ENCODE results near the gene ABCD3.

Gene ABCD3

DNA sequence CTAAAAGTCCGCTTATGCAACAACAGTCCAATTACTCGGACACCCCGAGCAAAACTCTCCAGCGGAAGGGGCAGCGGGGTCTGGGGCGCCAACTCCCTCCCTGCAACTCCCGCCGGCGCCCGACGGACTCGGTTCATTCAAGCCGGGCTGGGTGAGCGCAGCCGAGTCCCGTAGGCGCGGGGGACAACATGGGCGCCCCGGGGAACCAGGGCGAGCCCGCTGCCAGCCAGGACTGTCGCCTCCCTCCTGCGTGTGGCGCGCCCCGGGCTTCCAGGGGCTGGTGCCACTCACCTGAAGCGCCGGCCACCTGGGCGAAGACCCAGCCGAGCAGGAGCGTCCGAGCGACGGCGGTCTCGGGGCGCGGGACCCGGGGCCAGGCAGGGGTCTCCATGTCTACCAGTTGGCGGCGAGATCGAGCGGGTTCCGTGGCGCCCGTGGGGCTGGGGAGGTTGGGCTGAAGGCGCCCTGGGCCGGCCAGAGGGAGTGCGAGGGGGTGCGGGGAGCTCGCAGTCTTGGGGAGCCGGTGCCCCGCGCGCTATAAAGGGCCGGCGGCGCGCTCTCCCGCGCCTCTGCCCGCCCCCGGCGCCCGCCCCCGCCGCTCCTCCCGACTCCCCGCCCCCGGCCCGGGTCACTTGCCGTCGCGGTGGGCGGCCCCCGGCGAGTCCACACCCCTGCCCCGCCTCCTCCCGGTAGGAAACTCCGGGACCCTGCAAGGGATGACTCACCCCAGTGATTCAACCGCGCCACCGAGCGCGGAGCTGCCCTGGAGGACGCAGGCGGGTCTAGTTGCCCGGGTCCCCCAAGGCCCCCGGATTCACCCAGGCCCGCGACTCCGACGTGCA lies 123.3 kb downstream of the ABCD3 start, which contains the start of gene F3:
F3 (minus strand) TSS at position 514 of the 842 bp plus-strand sequence; CDS start at position 391, 123 bp downstream.
- Histone ChIP-seq H3K27ac (ENCODE audit: low read length) (peak within 1 kb of the TSS; percentile 4; the same call in 1 of the 2 replicates), H3F3A (ENCODE audit: insufficient read depth, low read length) (no peaks in the 10 kb centered on the region), H3K36me3 (replicated peaks; ENCODE audit: insufficient read depth, low read length) (no peaks in the 10 kb centered on the region), H3K9me2 (replicated peaks; ENCODE audit: insufficient read depth, low read length) (no peaks in the 10 kb centered on the region), H3K9me3 (replicated peaks; ENCODE audit: insufficient read depth, low read length) (no peaks in the 10 kb centered on the region), H4K20me1 (ENCODE audit: insufficient read depth, low read length) (no peaks in the 10 kb centered on the region), H3K79me2 (ENCODE audit: low read length) (no peaks in the 10 kb centered on the region), H3K4me3 (ENCODE audit: low read length) (peak within 1 kb of the TSS; percentile 71), H3K27me3 (replicated peaks; ENCODE audit: insufficient read depth, low read length) (no peaks in the 10 kb centered on the region), H3K4me2 (ENCODE audit: low read depth, low read length) (peak within 1 kb of the TSS; percentile 70), H3K4me1 (ENCODE audit: low read length) (no peaks in the 10 kb centered on the region), H3K9ac (ENCODE audit: low read length) (peak within 1 kb of the TSS; percentile 42; the same call in 1 of the 2 replicates), H2AFZ (ENCODE audit: low read length) (peak within 1 kb of the TSS; percentile 67)
- DNase-seq, result peak; percentile 56
- TF ChIP-seq EZH2phosphoT487 (IDR thresholded peaks at IDR 0.05; ENCODE audit: low read length) (no peak), EZH2 (optimal IDR thresholded peaks at IDR 0.05; ENCODE audit: low read depth, low read length) (no peak)
- TF ChIP-seq, protein P1, sequence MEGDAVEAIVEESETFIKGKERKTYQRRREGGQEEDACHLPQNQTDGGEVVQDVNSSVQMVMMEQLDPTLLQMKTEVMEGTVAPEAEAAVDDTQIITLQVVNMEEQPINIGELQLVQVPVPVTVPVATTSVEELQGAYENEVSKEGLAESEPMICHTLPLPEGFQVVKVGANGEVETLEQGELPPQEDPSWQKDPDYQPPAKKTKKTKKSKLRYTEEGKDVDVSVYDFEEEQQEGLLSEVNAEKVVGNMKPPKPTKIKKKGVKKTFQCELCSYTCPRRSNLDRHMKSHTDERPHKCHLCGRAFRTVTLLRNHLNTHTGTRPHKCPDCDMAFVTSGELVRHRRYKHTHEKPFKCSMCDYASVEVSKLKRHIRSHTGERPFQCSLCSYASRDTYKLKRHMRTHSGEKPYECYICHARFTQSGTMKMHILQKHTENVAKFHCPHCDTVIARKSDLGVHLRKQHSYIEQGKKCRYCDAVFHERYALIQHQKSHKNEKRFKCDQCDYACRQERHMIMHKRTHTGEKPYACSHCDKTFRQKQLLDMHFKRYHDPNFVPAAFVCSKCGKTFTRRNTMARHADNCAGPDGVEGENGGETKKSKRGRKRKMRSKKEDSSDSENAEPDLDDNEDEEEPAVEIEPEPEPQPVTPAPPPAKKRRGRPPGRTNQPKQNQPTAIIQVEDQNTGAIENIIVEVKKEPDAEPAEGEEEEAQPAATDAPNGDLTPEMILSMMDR (IDR thresholded peaks at IDR 0.05; ENCODE audit: low read length), result no peak

DNA sequence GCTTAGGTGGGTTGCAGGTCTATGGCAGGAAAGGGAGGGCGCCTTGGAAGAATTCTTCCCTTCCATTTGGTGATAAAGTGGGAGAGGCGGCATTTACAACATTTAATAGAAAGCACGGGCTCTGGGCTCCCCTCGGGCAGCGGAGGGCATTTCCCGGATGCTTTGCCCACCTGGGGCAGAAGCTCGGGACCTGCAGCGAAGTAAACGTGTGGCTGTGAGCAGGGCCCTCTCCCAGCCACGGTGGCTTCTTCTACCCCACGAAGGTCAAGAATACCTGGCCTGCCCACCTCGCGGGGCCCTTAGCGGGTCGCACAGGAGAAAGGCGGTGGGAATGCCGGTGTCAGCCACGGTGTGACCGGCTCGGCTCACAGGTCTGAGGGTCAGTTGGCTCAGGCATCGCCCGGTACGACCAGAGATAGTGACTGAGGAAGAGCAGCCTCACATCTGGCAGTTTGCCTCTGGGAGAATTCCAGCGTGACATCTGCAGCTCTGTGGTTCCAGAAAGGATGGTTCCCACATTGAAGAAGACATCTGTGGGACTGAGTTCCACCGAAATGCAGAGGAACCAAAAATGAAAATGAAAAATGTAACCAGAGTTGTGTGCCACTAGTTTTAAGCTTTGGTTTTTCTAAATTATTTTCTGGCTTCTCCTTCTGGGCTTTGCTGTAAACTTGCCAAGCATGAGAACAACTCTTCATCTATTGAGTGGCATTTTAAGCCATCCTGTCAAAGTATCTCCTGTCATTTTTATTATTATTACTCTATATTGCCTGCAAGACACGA lies 124.1 kb downstream of the ABCD3 start:
- Histone ChIP-seq H3K9me3 (replicated peaks; ENCODE audit: insufficient read depth, low read length) (no peaks in the 10 kb centered on the region), H3F3A (ENCODE audit: insufficient read depth, low read length) (no peaks in the 10 kb centered on the region), H3K27me3 (replicated peaks; ENCODE audit: insufficient read depth, low read length) (no peaks in the 10 kb centered on the region), H4K20me1 (ENCODE audit: insufficient read depth, low read length) (no peaks in the 10 kb centered on the region), H2AFZ (ENCODE audit: low read length) (peak overlapping the region; percentile 67), H3K36me3 (replicated peaks; ENCODE audit: insufficient read depth, low read length) (no peaks in the 10 kb centered on the region), H3K9me2 (replicated peaks; ENCODE audit: insufficient read depth, low read length) (no peaks in the 10 kb centered on the region), H3K4me1 (ENCODE audit: low read length) (no peaks in the 10 kb centered on the region), H3K4me3 (ENCODE audit: low read length) (peak overlapping the region; percentile 71), H3K9ac (ENCODE audit: low read length) (peak overlapping the region; percentile 42; the same call in 1 of the 2 replicates), H3K4me2 (ENCODE audit: low read depth, low read length) (peak overlapping the region; percentile 70), H3K27ac (ENCODE audit: low read length) (peak overlapping the region; percentile 4; the same call in 1 of the 2 replicates), H3K79me2 (ENCODE audit: low read length) (no peaks in the 10 kb centered on the region)
- TF ChIP-seq EZH2 (optimal IDR thresholded peaks at IDR 0.05; ENCODE audit: low read depth, low read length), result no peak
- TF ChIP-seq, protein P1 (IDR thresholded peaks at IDR 0.05; ENCODE audit: low read length), result no peak
- TF ChIP-seq EZH2phosphoT487 (IDR thresholded peaks at IDR 0.05; ENCODE audit: low read length), result no peak
- peak; percentile 6 for DNase-seq

DNA sequence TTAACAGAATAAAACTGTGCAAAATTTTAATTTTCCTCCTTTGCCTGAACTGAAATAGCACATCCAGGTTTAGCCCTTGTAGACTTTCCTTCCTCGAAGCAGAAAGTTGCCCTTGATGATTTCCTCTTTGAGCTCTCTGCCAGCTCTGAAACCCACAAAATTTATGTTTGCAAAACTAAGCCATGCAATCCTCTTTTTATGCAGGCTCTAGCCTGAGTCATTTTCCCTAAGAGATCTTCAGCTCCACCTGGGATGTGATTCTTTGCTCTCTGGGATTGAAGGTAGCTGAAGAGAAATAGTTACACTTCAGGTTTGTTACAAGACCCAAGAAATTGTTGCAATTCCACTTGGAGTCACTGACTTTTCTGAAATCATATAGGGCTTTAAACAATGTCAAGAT lies 124.8 kb downstream of the ABCD3 start:
- H3K27ac ChIP-seq (ENCODE audit: low read length), result no peak overlapping the region
- no peaks in the 10 kb centered on the region for H4K20me1 ChIP-seq (ENCODE audit: insufficient read depth, low read length)
- no peaks in the 10 kb centered on the region for H3K9me2 ChIP-seq (replicated peaks; ENCODE audit: insufficient read depth, low read length)
- 0 out of 2 replicates have a peak overlapping the region, but pooled peaks have one; percentile 71 for H3K4me3 ChIP-seq (ENCODE audit: low read length)
- no peaks in the 10 kb centered on the region for H3K36me3 ChIP-seq (replicated peaks; ENCODE audit: insufficient read depth, low read length)
- TF ChIP-seq EZH2 (optimal IDR thresholded peaks at IDR 0.05; ENCODE audit: low read depth, low read length) (no peak), EZH2phosphoT487 (IDR thresholded peaks at IDR 0.05; ENCODE audit: low read length) (no peak)
- TF ChIP-seq, protein P1 (IDR thresholded peaks at IDR 0.05; ENCODE audit: low read length), result no peak
- H2AFZ ChIP-seq (ENCODE audit: low read length), result no peak overlapping the region
- no peaks in the 10 kb centered on the region for H3K9me3 ChIP-seq (replicated peaks; ENCODE audit: insufficient read depth, low read length)
- H3K4me1 ChIP-seq (ENCODE audit: low read length), result no peaks in the 10 kb centered on the region
- no peak overlapping the region for H3K9ac ChIP-seq (ENCODE audit: low read length)
- peak overlapping the region; percentile 70; the same call in 1 of the 2 replicates for H3K4me2 ChIP-seq (ENCODE audit: low read depth, low read length)
- no peaks in the 10 kb centered on the region for H3F3A ChIP-seq (ENCODE audit: insufficient read depth, low read length)
- DNase-seq, result no peak
- H3K79me2 ChIP-seq (ENCODE audit: low read length), result no peaks in the 10 kb centered on the region
- no peaks in the 10 kb centered on the region for H3K27me3 ChIP-seq (replicated peaks; ENCODE audit: insufficient read depth, low read length)

Measured in MM.1S (cell line).